Smooth muscle cell (in vitro differentiated cells): ENCODE measurements around the gene MAPK4. TPM values are rescaled to one million over a fixed set of nuclear protein-coding genes. Genes with fewer than 3 reads are reported as not detected.

ENCODE experiments used
- DNase-seq: peaks from one replicate; lab custom pipeline; 2025; ENCODE audit not compliant: unreplicated experiment; lab: John Stamatoyannopoulos, UW
- H2AFZ ChIP-seq: fragments of 200-600 bp; sonication (generic); 2 replicates; pipeline ENCODE4 v1.6.0; 2016; ENCODE audit warnings: antibody characterized with exemption, low read depth, mild to moderate bottlenecking
- H3F3A ChIP-seq: fragments of 200-600 bp; sonication (generic); 2 replicates; pipeline ENCODE4 v1.6.0; 2017; ENCODE audit warnings: antibody characterized with exemption, low read depth
- H3K27ac ChIP-seq: fragments of 200-600 bp; sonication (generic); 2 replicates; pipeline ENCODE4 v1.5.1; 2016; ENCODE audit warnings: low read depth, mild to moderate bottlenecking
- H3K27me3 ChIP-seq: fragments of 200-600 bp; sonication (generic); 2 replicates; pipeline ENCODE4 v1.6.1; 2016; ENCODE audit warnings: low read depth, mild to moderate bottlenecking
- H3K36me3 ChIP-seq: fragments of 200-600 bp; sonication (generic); 2 replicates; pipeline ENCODE4 v1.5.1; 2016; ENCODE audit warnings: low read depth
- H3K4me1 ChIP-seq: fragments of 200-600 bp; sonication (generic); 2 replicates; pipeline ENCODE4 v1.5.1; 2016; ENCODE audit warnings: low read depth
- H3K4me2 ChIP-seq: fragments of 200-600 bp; sonication (generic); 2 replicates; pipeline ENCODE4 v1.6.0; 2016; ENCODE audit warnings: mild to moderate bottlenecking
- H3K4me3 ChIP-seq: fragments of 200-600 bp; sonication (generic); 2 replicates; pipeline ENCODE4 v1.5.1; 2016; ENCODE audit warnings: mild to moderate bottlenecking
- H3K79me2 ChIP-seq: fragments of 200-600 bp; sonication (generic); 2 replicates; pipeline ENCODE4 v1.6.0; 2016; ENCODE audit warnings: low read depth, mild to moderate bottlenecking
- H3K9ac ChIP-seq: fragments of 200-600 bp; sonication (generic); 2 replicates; pipeline ENCODE4 v1.6.0; 2016; ENCODE audit warnings: low read depth
- H3K9me3 ChIP-seq: fragments of 200-600 bp; sonication (generic); replicated peaks from 2 replicates; pipeline ENCODE4 v1.5.1; 2016; ENCODE audit warnings: low read depth
- H4K20me1 ChIP-seq: fragments of 200-600 bp; sonication (generic); 2 replicates; pipeline ENCODE4 v1.6.0; 2016; ENCODE audit warnings: low read depth
- WGBS: methylation state at CpG from one replicate; pipeline ENCODE4 v1.1.7; 2016; ENCODE audit warnings: low lambda C conversion rate; 5-methylcytosine and 5-hydroxymethylcytosine counted together
- polyA plus RNA-seq: library from polyadenylated mRNA; unstranded; fragments of >200 nt; fragmentation: Nextera tagmentation; extraction: Ambion mirVana; gene quantifications from 2 replicates; pipeline ENCODE4 v1.2.1, GENCODE V29; 2016
- total RNA-seq: library from RNA; depleted of rRNA; stranded (reverse); fragments of >200 nt; gene quantifications from 2 replicates; pipeline ENCODE4 v1.2.3, GENCODE V29; 2014
- TF ChIP-seq, protein P1 (sequence below): fragments of 200-600 bp; sonication (generic); IDR thresholded peaks from 2 replicates; pipeline ENCODE4 v1.5.1; 2017; ENCODE audit warnings: borderline replicate concordance, mild to moderate bottlenecking, antibody characterized with exemption; ENCODE audit not compliant: insufficient read depth, poor library complexity, severe bottlenecking

MAPK4 gene
- total and polyA plus RNA-seq, 2 experiments from 2014 or later = 0.09 TPM; not detected in 1

DNA sequence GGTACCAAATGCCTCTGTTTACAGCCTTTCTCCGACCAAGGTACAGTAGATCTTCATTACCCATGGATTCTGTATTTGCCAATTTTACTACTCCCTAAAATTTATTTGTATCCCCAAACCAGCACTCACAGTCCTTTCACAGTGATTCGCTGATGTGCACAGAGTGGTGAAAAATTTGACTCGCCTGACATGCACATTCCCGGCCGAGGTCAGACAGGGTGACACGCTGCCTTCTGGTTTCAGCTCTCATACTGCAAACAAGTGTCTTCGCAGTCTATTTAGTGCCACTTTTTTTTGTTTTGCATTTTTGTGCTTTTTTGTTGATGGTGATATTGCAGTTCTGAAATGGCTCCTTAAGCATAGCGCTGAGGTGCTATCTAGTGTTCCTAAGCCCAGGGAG is 71.0 kb downstream of the MAPK4 start:
- no peak for DNase-seq
- no peaks in the 10 kb centered on the region for H3K27me3 ChIP-seq
- H3K27ac ChIP-seq = no peak overlapping the region
- 87% methylated on average over 8 of the region's 8 CpGs for WGBS
- no peaks in the 10 kb centered on the region for H3K4me1 ChIP-seq
- H3K9ac ChIP-seq = no peak overlapping the region
- peaks cover 7% of the 10 kb centered on the region for H3F3A ChIP-seq
- H3K36me3 ChIP-seq = no peaks in the 10 kb centered on the region
- no peaks in the 10 kb centered on the region for H3K79me2 ChIP-seq
- no peak overlapping the region for H3K4me2 ChIP-seq
- H3K9me3 ChIP-seq = no peaks in the 10 kb centered on the region
- TF ChIP-seq, protein P1, sequence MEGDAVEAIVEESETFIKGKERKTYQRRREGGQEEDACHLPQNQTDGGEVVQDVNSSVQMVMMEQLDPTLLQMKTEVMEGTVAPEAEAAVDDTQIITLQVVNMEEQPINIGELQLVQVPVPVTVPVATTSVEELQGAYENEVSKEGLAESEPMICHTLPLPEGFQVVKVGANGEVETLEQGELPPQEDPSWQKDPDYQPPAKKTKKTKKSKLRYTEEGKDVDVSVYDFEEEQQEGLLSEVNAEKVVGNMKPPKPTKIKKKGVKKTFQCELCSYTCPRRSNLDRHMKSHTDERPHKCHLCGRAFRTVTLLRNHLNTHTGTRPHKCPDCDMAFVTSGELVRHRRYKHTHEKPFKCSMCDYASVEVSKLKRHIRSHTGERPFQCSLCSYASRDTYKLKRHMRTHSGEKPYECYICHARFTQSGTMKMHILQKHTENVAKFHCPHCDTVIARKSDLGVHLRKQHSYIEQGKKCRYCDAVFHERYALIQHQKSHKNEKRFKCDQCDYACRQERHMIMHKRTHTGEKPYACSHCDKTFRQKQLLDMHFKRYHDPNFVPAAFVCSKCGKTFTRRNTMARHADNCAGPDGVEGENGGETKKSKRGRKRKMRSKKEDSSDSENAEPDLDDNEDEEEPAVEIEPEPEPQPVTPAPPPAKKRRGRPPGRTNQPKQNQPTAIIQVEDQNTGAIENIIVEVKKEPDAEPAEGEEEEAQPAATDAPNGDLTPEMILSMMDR = no peak
- no peaks in the 10 kb centered on the region for H4K20me1 ChIP-seq
- no peak overlapping the region for H3K4me3 ChIP-seq
- H2AFZ ChIP-seq = no peak overlapping the region

- Histone ChIP-seq H3F3A (peaks cover 7% of the 10 kb centered on the region), H3K4me2 (no peak overlapping the region), H3K27me3 (no peaks in the 10 kb centered on the region), H3K4me3 (no peak overlapping the region), H2AFZ (no peak overlapping the region), H3K9me3 (no peaks in the 10 kb centered on the region), H3K9ac (no peak overlapping the region), H3K27ac (peak overlapping the region; percentile 28), H3K79me2 (no peaks in the 10 kb centered on the region), H3K4me1 (no peaks in the 10 kb centered on the region), H4K20me1 (no peaks in the 10 kb centered on the region), H3K36me3 (no peaks in the 10 kb centered on the region)
- DNase-seq = no peak
- 76% methylated on average over 8 of the region's 8 CpGs for WGBS
- TF ChIP-seq, protein P1 = no peak
These were observed 73.1 kb downstream of the MAPK4 start for GRCh38 chr18:50632895-50633515.

GRCh38 chr18:50633992-50634391 is 74.1 kb downstream of the MAPK4 start:
- Histone ChIP-seq H3K9me3 (no peaks in the 10 kb centered on the region), H3K4me2 (no peak overlapping the region), H3K36me3 (no peaks in the 10 kb centered on the region), H3K79me2 (no peaks in the 10 kb centered on the region), H3K4me1 (no peaks in the 10 kb centered on the region), H3K27ac (no peak overlapping the region), H2AFZ (no peak overlapping the region), H3K27me3 (no peaks in the 10 kb centered on the region), H4K20me1 (no peaks in the 10 kb centered on the region), H3K9ac (no peak overlapping the region), H3K4me3 (no peak overlapping the region), H3F3A (peaks cover 7% of the 10 kb centered on the region)
- 96% methylated on average over 3 of the region's 3 CpGs for WGBS
- no peak for DNase-seq
- TF ChIP-seq, protein P1 = no peak
